Esophagus muscularis mucosa (tissue), 3 donors: ENCODE results near the gene KREMEN2.

Source experiments
- POLR2A ChIP-seq: fragments of 450-650 bp; IDR thresholded peaks from one replicate; pipeline ENCODE4 v1.6.1; 2017; ENCODE audit warnings: antibody characterized with exemption, moderate library complexity, mild to moderate bottlenecking, low read depth
- POLR2AphosphoS5 ChIP-seq, 2 donors: sonication (generic); formaldehyde crosslinking; IDR thresholded peaks; one replicate each; pipeline ENCODE4 v1.6.1; 2017; ENCODE audit warnings: antibody characterized with exemption in 2 of 2
- TF ChIP-seq, protein P1 (sequence below), 3 experiments: fragments of 200-600 bp in 2 of 3; fragments of 450-650 bp in 1 of 3; sonication (generic) in 2 of 3; IDR thresholded peaks; one replicate each; pipeline ENCODE4 v1.5.1; 2017 to 2019; ENCODE audit warnings: antibody characterized with exemption in 3 of 3, mild to moderate bottlenecking in 2 of 3, moderate library complexity in 1 of 3

GRCh38 chr16:3013491-3013951 lies 49.4 kb downstream of the KREMEN2 start:
- TF ChIP-seq, protein P1, sequence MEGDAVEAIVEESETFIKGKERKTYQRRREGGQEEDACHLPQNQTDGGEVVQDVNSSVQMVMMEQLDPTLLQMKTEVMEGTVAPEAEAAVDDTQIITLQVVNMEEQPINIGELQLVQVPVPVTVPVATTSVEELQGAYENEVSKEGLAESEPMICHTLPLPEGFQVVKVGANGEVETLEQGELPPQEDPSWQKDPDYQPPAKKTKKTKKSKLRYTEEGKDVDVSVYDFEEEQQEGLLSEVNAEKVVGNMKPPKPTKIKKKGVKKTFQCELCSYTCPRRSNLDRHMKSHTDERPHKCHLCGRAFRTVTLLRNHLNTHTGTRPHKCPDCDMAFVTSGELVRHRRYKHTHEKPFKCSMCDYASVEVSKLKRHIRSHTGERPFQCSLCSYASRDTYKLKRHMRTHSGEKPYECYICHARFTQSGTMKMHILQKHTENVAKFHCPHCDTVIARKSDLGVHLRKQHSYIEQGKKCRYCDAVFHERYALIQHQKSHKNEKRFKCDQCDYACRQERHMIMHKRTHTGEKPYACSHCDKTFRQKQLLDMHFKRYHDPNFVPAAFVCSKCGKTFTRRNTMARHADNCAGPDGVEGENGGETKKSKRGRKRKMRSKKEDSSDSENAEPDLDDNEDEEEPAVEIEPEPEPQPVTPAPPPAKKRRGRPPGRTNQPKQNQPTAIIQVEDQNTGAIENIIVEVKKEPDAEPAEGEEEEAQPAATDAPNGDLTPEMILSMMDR (IDR thresholded peaks at IDR 0.05) = no peak
- no peak for TF ChIP-seq POLR2A
- TF ChIP-seq POLR2AphosphoS5 (IDR thresholded peaks at IDR 0.05) = no peak
